GM19397 (cell line): ENCODE measurements around the gene PBX3.
A peak's percentile ranks its signal among the peaks of the same experiment; 100 is the strongest.

ENCODE experiments used
- ATAC-seq: cut with Tn5 transposase; IDR thresholded peaks from one replicate; pipeline ENCODE4 v1.9.1; 2021; ENCODE audit warnings: mild to moderate bottlenecking, moderate library complexity; ENCODE audit not compliant: unreplicated experiment

The PBX3 gene

DNA sequence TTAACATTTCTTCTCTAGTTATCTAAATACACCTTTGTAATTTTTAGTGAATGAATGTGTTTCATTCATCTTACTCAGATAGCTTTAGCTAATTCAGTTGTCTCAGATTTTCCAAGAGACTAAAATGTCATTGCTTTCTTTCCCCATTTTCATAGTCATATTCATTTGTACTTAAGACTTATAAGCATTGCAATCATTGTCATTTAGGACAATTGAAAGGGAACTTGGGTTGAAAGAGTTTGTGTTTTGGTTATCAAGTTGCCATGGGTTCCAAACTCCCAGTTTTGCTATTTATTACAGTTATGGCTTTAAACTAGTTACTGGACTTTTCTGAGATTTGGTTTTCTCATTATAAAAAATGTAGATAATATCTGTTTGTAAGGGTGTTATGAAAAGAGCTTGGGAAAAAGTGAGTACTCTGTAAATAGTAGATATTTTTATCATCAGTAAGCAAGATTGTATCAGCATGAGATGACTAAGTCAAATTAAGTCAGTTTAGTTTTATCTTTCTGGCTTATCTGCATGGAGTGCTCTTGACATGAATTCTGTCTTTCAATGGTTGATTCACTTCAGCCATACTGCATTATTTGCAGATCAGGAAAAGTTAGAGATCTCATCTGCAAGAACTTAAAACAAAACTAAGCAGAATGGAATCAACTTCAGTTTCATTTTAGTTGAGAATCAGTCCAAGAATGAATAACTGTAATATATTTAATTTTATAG is 107.5 kb downstream of the PBX3 start:
- ATAC-seq, result no peak

DNA sequence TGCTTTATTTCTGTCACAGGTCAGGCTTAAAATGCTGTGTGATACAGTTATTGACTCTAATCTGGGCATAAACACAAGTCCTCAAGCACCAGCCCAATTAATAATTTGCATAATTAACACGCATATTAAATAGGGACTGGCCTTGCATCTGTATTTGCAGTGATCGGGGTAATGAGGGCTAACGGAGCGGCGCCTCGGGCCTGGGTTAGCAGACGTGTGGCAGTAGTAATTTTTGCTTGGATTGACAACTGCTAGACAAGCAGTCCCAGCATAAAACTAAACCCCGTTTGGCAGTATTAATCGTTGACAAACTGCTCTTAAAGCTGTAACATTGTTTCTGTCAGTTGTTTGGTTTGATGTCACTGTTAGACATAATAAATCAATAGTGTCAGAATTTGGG is 109.2 kb downstream of the PBX3 start:
- ATAC-seq, result no peak

GRCh38 chr9:125861405-125862058 is 114.4 kb downstream of the PBX3 start:
- no peak for ATAC-seq

GRCh38 chr9:125863923-125864322 is 116.8 kb downstream of the PBX3 start:
- no peak for ATAC-seq

DNA sequence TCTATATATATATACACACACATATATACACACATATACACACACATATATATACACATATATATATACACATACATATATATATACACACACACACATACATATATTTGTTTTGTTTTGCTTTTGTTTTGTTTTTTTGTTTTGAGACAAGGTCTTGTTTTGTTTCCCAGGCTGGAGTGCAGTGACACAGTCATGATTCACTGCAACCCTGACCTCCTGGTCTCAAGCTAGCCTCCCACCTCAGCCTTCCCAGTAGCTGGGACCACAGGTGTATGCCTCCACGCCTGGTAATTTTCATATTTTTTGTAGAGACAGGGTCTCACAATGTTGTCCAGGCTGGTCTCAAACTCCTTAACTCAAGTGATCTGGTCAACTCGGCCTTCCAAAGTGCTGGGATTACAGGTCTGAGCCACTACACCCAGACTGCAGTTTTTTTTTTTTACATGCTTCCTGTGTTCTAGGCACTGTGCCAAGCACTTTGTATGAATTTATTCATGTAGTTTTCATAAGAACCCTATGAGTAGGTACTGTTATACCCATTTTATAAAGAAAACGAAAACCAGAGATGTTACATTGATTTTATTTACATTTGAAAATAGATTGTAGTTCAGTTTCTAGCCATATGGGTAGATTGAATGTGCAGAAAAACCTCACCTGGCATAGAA is 120.7 kb downstream of the PBX3 start:
- no peak for ATAC-seq

DNA sequence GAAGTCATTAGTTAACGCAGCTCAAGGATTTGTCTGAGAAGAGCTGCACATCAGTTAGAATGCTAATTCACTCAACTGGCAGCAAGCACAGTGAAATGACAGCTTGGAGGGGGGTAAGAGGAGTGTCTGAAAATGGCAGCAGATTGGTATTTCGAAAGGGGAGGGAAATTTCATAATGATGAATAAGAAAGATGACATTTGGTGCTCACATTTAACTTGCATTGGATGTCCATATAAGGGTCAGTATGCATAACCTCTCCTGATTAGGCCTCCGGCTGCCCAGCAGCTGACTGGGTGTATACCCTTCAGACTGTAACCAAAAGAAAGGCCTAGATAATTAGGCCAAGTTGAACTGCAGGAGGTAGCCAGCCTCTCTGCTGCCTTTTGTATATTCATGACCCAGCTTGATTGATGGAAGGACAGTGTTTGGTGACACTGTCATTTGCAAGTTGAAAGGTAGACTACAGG is 131.0 kb downstream of the PBX3 start:
- ATAC-seq, result no peak

DNA sequence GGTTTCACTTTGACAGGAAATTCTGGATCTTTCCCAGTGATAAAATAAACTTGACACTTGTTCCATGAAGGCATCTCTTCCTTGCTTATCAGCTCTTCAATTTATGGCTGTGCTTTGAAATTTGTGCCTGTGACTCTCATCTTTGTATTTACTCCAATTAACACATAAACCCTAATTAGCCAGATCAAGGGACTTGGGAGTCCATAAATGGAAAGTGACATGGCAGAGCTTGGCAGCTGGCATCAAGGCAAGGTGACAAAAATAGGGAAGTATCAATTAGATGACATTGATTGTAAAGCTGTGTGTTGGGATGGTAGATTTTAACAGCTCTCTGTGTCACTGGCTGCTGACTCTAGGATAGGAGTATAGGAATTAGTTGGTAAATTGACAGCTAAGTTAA is 133.9 kb downstream of the PBX3 start:
- no peak for ATAC-seq

DNA sequence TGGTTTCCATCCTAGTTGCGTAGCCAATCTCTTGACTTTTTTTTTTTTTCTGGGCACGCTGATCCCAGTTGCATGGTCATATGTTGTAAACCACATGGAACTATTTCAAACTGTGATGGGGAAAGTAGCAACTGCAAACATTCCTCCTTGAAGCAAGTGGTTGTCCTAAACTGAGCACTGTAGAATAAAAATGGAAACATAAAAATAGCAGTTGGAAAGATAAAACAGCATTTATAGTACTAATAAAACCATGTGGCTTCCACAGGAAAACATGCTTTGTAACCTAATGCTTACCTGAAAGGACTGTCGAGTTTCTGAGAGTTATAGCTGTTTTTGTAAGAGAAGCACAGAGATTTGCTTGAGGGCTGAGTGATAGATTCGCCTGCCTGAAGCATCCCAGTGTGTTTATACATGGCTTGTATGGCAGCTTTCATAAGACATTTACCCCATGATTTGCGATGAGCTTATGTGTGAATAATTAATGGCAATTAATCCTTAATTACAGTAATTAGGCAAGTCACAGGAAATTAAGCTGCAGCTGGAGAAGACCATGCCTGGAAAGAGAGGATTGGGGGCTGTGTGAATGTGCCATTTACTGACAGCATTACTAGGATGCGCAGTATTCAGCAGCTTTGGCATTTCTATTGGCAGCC is 136.5 kb downstream of the PBX3 start:
- no peak for ATAC-seq

DNA sequence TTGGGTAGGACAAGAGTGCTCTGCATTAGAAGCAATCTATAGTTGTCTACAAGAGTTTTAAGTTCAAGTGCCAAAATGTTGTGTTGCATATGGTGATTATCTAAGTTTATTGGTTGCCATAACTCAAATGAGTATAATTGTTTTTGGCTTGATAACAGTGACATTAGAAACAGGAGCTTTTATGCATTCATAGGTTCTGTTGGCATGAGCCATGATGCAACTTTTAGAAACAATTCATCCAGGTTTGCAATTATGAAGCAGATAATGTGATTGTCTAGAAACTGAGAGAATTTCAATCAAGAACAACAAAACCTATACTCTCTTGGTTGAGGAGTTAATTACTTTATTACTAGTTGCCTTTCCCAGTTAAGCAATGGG is 137.0 kb downstream of the PBX3 start:
- no peak for ATAC-seq

GRCh38 chr9:125885405-125886034 is 138.3 kb downstream of the PBX3 start:
- ATAC-seq, result no peak

DNA sequence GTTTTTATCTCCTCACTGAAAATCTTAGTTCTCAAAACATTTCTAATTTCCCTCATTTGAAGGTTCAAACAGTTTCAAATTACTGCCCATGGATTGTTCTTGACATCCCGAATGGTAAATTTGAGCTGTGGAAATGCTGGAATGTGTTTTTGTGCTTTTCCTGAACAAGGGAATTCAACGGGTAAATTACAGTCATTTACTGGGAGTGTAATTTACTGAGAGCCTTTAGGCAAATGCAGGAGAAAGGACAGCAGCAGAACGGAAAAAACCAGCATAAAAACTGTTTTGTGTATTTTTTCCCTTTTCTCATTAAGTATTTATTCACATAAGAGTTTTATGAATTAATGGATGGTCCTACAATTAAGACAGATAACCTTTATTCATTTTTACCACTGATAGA is 139.2 kb downstream of the PBX3 start:
- ATAC-seq, result no peak

DNA sequence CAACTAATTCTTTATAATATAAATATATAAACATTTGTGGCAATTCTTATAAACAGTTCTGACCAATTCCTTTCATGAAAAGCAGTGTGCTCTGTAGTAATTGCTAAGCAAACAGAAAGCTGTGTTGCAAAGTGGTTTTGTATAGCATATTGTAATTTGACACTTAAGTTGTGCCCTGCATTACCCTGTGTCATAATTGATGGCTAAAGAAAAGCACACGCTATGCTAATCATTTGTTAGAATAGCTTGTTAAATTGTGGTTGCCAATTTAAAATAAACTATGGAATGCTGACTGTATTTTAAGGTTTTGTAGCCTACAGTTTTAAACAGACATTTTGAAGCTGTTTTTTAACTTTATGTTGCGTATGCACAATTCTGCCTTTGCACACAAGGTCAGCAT is 140.0 kb downstream of the PBX3 start:
- ATAC-seq, result no peak

DNA sequence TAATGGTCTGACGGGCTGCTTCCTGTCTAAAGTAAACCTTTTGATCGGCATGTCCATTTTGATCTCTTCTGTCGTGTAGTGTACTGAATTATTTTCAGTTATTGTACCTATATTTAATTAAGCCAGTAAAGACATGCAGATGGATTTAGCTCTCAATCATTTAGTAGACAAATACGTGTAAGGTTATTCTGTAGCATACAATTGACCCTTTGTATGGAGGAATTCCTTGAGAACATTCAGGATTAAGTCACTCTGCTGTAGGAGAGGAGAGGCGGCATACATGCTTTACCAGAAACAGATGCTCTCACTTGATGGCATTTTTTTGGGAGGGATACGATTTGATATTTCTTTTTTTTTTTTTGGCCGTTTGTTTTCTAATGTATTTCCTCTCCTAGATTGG is 141.0 kb downstream of the PBX3 start:
- no peak for ATAC-seq

DNA sequence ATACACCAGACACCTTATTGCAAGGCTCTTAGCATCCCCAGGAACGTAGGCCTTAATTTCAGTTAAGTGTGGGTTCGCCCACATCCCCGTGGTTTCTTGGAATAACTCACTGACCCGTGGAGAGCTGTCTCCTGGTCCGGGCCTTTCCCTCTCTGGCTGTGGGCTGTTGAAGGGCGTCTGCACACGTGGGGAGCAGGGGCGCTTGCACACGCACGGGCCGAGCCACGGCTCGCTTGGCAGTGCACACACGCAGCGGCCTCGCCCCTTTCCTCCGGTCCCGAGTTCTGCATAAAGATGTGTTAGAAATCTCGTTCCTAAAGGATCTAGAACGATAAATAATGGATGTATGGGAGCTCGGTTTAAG is 141.9 kb downstream of the PBX3 start:
- peak; percentile 20 for ATAC-seq

DNA sequence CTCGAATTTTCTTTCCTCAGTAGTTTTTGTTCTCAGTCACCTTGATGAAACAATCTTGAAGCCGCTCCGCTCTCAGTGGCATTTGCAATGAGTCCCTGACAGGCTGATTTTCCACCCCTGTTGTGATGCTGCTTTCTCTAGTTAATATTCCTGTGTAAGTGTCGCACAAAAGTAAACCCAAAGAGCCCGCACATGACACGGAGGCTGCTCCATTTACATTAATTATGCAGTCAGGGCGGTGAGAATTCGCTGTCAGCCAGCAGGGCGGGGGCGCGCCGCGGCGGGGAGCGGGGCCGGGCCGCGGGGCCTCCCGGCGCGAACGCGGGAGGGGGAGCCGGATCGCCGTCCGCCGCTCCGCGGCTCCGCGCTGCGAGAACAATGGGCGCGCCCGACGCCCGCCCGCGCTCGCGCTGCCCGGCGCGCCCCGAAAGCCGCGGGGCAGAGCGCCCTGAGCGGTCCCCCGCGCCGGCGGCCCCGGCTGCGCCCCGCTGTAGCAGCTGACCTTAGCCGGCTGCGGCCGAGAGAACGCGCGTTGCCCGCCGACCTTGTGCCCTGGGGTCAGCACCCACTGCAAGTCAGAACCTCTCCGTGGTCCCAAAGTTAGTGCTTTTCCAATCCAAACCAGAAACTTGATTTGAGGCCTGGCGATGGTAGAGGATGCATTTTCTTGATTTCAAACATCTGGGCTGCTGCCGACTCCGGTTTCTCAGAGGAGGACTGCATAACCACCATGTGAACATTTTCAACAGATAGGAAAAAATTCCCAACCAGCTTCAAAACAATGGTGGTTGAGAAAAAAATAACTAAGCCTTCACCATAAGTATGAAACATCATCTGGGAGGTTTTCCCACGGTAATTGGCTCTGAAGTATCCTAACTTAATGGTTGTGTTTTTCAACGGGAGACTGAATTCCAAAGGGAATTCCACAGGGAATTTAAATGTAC is 142.6 kb downstream of the PBX3 start:
- ATAC-seq, result peak; percentile 68

GRCh38 chr9:125890826-125891225 is 143.7 kb downstream of the PBX3 start:
- ATAC-seq, result no peak

GRCh38 chr9:125893277-125893676 is 146.1 kb downstream of the PBX3 start:
- ATAC-seq, result no peak

DNA sequence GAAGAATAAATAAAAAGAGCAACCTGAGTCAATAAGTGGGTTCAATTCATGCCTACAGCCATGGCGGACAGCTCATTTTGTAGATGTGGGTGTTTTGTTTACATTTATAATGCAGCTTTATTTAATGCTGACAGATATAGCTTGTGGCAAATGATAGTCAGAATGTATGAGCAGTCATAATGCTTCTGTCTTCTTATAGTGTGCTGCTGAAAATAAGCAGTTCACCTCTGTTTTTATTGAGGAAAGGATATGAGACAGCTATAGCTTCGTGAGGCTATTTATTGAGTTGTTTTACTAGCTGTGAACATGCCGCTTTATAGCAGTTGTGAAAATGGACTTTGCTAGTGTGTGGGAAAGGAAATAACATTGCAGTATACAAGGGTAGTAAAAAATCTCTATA is 147.4 kb downstream of the PBX3 start:
- no peak for ATAC-seq

- no peak for ATAC-seq
Measured at GRCh38 chr9:125896404-125896803, 149.2 kb downstream of the PBX3 start.

GRCh38 chr9:125896964-125897363 is 149.8 kb downstream of the PBX3 start:
- ATAC-seq, result no peak
